ENCODE results near the gene NT5C1B. TPM values are rescaled to one million over a fixed set of nuclear protein-coding genes. Genes with fewer than 3 reads are reported as not detected.

Gene NT5C1B
- total RNA-seq, 2 experiments from 2014 or later, result not detected

DNA sequence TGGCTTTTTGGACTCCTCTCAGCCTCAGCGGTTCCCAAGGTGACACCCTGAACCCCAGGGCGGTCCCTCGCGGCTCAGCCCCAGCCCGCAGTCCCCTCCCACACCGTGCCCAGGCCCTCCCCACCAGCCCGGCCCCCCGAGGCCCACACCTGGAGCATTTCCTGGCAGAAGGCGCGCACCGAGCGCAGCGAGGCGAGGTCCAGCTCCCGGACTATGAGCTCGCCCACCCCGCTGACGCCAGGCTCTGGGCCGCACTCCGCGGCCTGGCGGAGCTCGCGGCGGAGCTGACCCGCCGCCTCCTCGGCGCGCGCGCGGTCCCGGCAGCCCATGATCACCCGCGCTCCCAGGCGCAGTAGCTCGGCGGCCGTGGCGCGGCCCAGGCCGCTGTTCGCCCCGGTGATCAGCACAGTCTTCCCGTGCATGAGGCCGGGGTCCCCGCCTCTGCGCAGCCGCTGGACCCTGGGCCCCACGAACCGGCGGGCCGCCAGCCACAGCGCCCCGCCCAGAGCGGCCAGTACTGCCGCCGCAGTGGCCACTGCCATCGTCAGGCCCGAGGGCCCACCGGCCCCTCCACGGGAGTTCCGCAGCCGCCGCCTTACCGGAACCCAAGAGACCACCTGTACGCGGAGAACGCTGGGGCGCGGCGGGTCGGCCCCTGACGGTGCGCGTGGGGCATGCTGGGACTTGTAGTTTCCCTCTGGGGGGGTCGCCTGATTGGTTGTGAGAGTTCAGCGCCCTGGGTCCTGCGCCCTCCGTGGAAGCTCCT is 29.2 kb downstream of the NT5C1B start, which contains the start of gene RDH14:
Gene RDH14 (minus strand): TSS at position 623 of the 766 bp plus-strand sequence. CDS start 81 bp downstream, at position 542.
- Mint-ChIP-seq H3K27ac (peak within 1 kb of the TSS; percentile 89), H3K36me3 (peaks cover 24% of the 10 kb centered on the region), H3K27me3 (no peaks in the 10 kb centered on the region), H3K4me1 (ENCODE audit: low read depth) (peaks cover 33% of the 10 kb centered on the region), H3K9me3 (no peaks in the 10 kb centered on the region), H3K4me3 (peak within 1 kb of the TSS; percentile 90)
- DNase-seq, result peak; percentile 94
- ChIA-PET CTCF (interaction anchor here (1.3 kb wide), 1 partner anchor 10 kb away, joined by 3 read pairs; no protein-coding TSS in a partner anchor), POLR2A (interaction anchor here (1.0 to 2.2 kb wide), 6 partner anchors 7 to 1340 kb away, joined by 3 to 9 read pairs (median 5); no protein-coding TSS in a partner anchor)
- intact Hi-C loops (cut with micrococcal nuclease), result loop anchor here (1.0 to 5.0 kb wide), 5 partner anchors 15 to 1340 kb away; partner anchors contain the start of gene SMC6

DNA sequence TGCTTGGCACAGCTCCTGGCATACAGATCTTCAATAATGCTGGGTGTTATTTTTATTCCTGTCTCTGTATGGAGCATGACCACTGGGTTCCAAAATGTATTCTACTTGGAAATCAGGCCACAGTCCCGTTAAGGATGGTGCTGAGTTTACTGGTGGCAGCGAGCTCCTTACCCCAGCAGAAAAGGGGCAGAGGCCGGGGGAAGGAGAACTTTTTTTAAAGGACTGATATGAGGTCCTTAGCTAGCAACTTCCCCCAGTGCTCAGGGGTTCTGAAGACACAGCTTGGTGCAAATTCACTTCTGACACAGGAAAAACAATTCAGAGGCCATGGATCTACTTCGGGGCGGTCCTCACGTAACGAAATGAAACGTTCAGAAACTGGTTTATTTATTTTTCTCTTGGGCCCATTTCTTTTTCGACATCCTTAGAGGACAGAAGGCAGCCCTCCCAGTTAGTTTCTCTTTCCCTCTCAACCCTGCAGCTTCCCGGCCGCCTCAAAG is 29.8 kb downstream of the NT5C1B start:
- Mint-ChIP-seq H3K9me3 (no peaks in the 10 kb centered on the region), H3K27me3 (no peaks in the 10 kb centered on the region)
- POLR2A ChIA-PET, result interaction anchor here (1.4 to 2.2 kb wide), 4 partner anchors 11 to 1341 kb away, joined by 4 to 9 read pairs (median 8); no protein-coding TSS in a partner anchor

DNA sequence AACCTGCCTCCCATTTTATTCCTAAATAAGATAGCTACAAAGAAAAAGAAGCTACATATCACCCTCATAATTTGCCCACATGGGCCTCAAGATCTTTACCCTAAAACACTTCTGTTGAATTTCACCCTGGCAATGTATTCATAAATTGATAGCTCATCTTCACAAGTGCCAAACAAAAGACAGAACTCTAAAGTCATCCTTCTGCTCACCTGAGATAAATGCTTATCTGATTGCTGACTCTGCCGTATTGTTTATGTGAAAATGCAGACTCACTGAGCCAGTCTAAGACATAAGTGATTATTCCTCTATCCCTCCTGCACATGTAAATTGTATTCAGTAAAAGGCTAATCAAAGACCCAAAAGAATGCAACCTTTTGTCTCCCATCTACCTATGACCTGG is 30.9 kb downstream of the NT5C1B start:
- Mint-ChIP-seq H3K4me1 (ENCODE audit: low read depth) (peaks cover 37% of the 10 kb centered on the region), H3K27ac (no peak overlapping the region), H3K4me3 (no peak overlapping the region), H3K9me3 (no peaks in the 10 kb centered on the region), H3K27me3 (no peaks in the 10 kb centered on the region), H3K36me3 (peaks cover 20% of the 10 kb centered on the region)
- DNase-seq, result no peak
- intact Hi-C loops (cut with micrococcal nuclease), result no loop called here
- POLR2A ChIA-PET, result no interaction called here
- CTCF ChIA-PET, result interaction anchor here (0.9 to 1.1 kb wide), 2 partner anchors 15 to 1304 kb away, joined by 3 to 4 read pairs; no protein-coding TSS in a partner anchor

More for the DNA sequence above, 29.8 kb downstream of the NT5C1B start:
- peak overlapping the region; percentile 89 for H3K27ac Mint-ChIP-seq
- intact Hi-C loops (cut with micrococcal nuclease), result loop anchor here (1.0 to 5.0 kb wide), 5 partner anchors 15 to 1341 kb away; partner anchors contain the start of gene SMC6
- CTCF ChIA-PET, result interaction anchor here (1.3 kb wide), 1 partner anchor 11 kb away, joined by 3 read pairs; no protein-coding TSS in a partner anchor
- H3K4me1 Mint-ChIP-seq (ENCODE audit: low read depth), result peaks cover 33% of the 10 kb centered on the region
- H3K36me3 Mint-ChIP-seq, result peaks cover 23% of the 10 kb centered on the region
- peak overlapping the region; percentile 90 for H3K4me3 Mint-ChIP-seq
- no peak for DNase-seq

DNA sequence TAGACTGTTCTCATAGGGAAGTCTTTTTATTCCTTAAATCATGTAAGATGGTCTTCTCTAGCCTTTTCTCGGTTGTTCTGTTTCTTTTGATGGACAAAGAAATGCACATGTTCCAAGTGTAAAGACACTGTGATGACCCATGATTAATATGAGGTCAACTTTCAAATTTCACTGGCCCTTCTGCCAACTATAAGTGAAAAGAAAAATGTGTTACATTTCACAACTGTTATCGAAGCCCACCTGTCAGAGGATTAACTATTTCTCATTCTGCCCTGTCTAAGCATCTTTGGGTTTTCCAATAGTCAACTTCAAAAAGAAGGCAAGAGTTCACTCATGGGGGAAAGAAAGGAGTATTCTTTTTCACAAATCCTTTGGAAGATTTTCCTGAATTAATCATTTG is 32.2 kb downstream of the NT5C1B start:
- H3K36me3 Mint-ChIP-seq, result peaks cover 18% of the 10 kb centered on the region
- ChIA-PET POLR2A (no interaction called here), CTCF (no interaction called here)
- H3K9me3 Mint-ChIP-seq, result no peaks in the 10 kb centered on the region
- H3K27me3 Mint-ChIP-seq, result no peaks in the 10 kb centered on the region
- intact Hi-C loops (cut with micrococcal nuclease), result no loop called here
- peaks cover 49% of the 10 kb centered on the region for H3K4me1 Mint-ChIP-seq (ENCODE audit: low read depth)
- H3K27ac Mint-ChIP-seq, result no peak overlapping the region
- no peak overlapping the region for H3K4me3 Mint-ChIP-seq
- no peak for DNase-seq

DNA sequence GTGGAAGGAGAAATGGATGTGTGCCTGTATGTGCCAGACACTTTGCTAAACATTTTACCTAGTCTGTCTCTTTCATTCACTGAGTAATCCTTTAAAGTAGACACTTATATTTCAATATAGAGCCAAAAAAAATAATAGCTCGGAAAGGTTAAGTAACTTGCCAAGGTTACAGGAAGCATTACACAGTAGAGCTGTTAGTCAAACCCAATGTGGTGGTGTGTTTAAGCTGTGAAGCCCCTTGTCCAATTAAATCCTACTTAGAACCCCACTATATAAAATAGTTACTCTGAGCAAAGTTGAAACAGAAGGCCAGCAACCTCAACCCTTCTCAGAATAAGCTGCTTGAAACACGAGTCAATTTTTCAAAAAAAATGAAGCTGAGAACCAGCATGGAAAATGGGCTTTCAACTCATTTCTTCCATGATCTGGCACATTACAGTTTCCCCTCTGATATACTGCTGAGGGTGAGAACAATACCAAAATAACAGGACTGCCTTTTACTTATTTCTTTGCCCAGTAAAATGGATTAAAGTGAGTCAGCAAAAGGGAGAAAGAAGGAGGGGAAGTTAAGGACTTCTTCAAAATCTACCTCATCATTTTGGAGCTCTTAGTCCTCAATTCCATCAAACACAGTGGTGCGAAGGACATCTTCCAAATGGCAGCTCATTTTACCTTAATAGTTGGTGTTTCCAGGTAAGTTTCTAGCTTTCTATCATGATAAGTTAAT is 36.9 kb downstream of the NT5C1B start:
- H3K27ac Mint-ChIP-seq, result peak overlapping the region; percentile 8
- no peaks in the 10 kb centered on the region for H3K9me3 Mint-ChIP-seq
- peaks cover 45% of the 10 kb centered on the region for H3K4me1 Mint-ChIP-seq (ENCODE audit: low read depth)
- intact Hi-C loops (cut with micrococcal nuclease), result no loop called here
- H3K4me3 Mint-ChIP-seq, result no peak overlapping the region
- CTCF ChIA-PET, result interaction anchor here (2.0 kb wide), 1 partner anchor 32 kb away, joined by 12 read pairs; no protein-coding TSS in a partner anchor
- H3K27me3 Mint-ChIP-seq, result no peaks in the 10 kb centered on the region
- peaks cover 18% of the 10 kb centered on the region for H3K36me3 Mint-ChIP-seq
- POLR2A ChIA-PET, result interaction anchor here (0.6 kb wide), 2 partner anchors 8 to 514 kb away, joined by 3 read pairs; partner anchors contain the start of gene RDH14
- DNase-seq, result no peak

DNA sequence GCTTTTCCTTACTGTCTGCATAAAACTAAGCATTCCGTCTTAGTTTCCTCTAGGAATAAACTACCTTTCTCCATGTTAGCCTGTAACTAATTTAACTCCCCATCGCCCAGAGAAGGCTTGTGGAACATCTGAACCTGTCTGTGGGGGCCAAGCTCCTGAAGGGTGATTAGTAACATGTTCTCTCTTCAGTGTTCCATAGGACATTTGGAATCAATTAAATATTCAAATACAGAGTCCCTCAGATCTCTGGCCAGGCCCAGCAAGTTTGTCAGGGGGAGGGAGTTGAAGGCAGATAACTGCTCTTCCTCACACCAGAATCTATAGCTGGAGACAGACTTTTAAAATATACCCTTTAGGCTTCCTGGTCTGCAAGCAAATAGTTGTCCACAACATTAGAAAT is 37.7 kb downstream of the NT5C1B start:
- H3K9me3 Mint-ChIP-seq, result no peaks in the 10 kb centered on the region
- peaks cover 45% of the 10 kb centered on the region for H3K4me1 Mint-ChIP-seq (ENCODE audit: low read depth)
- no peaks in the 10 kb centered on the region for H3K27me3 Mint-ChIP-seq
- H3K27ac Mint-ChIP-seq, result no peak overlapping the region
- ChIA-PET CTCF (interaction anchor here (0.6 to 2.0 kb wide), 2 partner anchors 28 to 31 kb away, joined by 3 to 12 read pairs; no protein-coding TSS in a partner anchor), POLR2A (no interaction called here)
- H3K36me3 Mint-ChIP-seq, result peaks cover 17% of the 10 kb centered on the region
- no peak overlapping the region for H3K4me3 Mint-ChIP-seq
- intact Hi-C loops (cut with micrococcal nuclease), result no loop called here
- no peak for DNase-seq

DNA sequence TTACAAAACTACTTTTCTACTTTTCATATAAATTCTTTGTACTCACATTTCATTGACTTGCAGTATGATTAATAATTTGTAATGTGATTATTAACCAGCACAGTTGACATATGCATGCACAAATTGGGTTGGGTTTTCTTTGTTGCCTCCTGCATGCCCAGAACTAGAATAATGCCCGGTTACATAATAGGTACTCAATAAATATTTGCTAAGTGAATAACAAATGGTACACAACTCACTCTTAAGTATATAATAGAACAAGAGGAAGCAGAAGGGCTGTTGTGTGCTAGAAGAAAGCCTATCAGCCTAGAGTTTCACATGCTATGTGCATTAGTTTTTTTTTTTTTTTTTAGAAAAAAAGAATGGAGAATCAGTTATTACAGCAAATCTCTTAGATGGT is 38.2 kb downstream of the NT5C1B start:
- H3K27me3 Mint-ChIP-seq, result no peaks in the 10 kb centered on the region
- H3K4me3 Mint-ChIP-seq, result no peak overlapping the region
- ChIA-PET CTCF (interaction anchor here (0.6 kb wide), 1 partner anchor 27 kb away, joined by 3 read pairs; no protein-coding TSS in a partner anchor), POLR2A (no interaction called here)
- no peak for DNase-seq
- intact Hi-C loops (cut with micrococcal nuclease), result no loop called here
- no peak overlapping the region for H3K27ac Mint-ChIP-seq
- peaks cover 17% of the 10 kb centered on the region for H3K36me3 Mint-ChIP-seq
- no peaks in the 10 kb centered on the region for H3K9me3 Mint-ChIP-seq
- peaks cover 46% of the 10 kb centered on the region for H3K4me1 Mint-ChIP-seq (ENCODE audit: low read depth)

DNA sequence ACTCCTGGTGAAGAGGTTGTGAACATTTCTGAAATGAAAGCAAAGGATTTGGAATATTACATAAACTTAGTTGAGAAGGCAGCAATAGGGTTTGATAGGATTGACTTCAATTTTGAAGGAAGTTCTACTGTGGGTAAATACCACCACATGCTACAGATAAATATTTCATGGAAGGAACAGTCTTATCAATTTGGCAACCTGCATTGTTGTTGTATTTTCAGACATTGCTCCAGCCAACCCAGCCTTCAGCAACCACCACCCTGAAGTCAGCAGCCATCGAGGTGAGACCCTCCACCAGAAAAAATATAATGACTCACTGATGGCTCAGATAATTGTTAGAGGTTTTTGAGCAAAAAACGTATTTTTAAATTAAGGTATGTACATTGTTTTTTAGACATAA is 38.9 kb downstream of the NT5C1B start:
- Mint-ChIP-seq H3K9me3 (no peaks in the 10 kb centered on the region), H3K4me3 (no peak overlapping the region), H3K27me3 (no peaks in the 10 kb centered on the region), H3K27ac (no peak overlapping the region), H3K4me1 (ENCODE audit: low read depth) (peaks cover 53% of the 10 kb centered on the region), H3K36me3 (peaks cover 13% of the 10 kb centered on the region)
- intact Hi-C loops (cut with micrococcal nuclease), result no loop called here
- DNase-seq, result no peak
- ChIA-PET POLR2A (no interaction called here), CTCF (no interaction called here)

DNA sequence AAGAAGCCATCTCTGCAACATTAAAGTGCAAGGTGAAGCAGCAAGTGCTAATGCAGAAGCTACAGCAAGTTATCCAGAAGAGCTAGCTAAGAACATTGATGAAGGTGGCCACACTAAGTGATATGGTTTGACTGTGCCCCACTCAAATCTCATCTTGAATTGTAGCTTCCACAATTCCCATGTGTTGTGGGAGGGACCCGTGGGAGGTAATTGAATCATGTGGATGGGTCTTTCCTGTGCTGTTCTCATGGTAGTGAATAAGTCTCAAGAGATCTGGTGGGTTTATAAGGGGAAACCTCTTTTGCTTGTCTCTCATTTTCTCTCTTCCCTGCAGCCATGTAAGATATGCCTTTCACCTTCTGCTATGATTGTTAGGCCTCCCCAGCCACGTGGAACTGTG is 40.3 kb downstream of the NT5C1B start:
- H3K27me3 Mint-ChIP-seq, result no peaks in the 10 kb centered on the region
- peaks cover 3% of the 10 kb centered on the region for H3K36me3 Mint-ChIP-seq
- H3K4me1 Mint-ChIP-seq (ENCODE audit: low read depth), result peaks cover 56% of the 10 kb centered on the region
- no peak for DNase-seq
- H3K9me3 Mint-ChIP-seq, result no peaks in the 10 kb centered on the region
- intact Hi-C loops (cut with micrococcal nuclease), result no loop called here
- ChIA-PET CTCF (no interaction called here), POLR2A (interaction anchor here (2.0 kb wide), 1 partner anchor 11 kb away, joined by 6 read pairs; the partner anchor contains the start of gene RDH14)
- no peak overlapping the region for H3K27ac Mint-ChIP-seq
- no peak overlapping the region for H3K4me3 Mint-ChIP-seq

DNA sequence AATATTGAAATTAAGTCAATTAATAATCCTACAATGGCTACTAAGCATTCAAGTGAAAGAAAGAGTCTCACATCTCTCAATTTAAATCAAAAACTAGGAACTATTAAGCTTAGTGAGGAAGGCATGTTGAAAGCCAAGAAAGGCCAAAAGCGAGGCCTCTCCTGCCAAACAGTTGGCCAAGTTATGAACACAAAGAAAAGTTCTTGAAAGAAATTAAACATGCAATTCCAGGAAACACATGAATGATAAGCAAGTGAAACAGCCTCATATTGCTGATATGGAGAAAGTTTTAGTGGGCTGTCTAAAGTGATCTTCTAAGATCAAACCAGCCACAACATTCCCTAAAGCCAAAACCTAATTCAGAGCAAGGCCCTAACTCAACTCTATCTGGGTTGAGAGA is 40.7 kb downstream of the NT5C1B start:
- Mint-ChIP-seq H3K36me3 (peaks cover 1% of the 10 kb centered on the region), H3K4me3 (no peak overlapping the region), H3K27ac (no peak overlapping the region), H3K4me1 (ENCODE audit: low read depth) (peaks cover 54% of the 10 kb centered on the region), H3K27me3 (no peaks in the 10 kb centered on the region), H3K9me3 (no peaks in the 10 kb centered on the region)
- CTCF ChIA-PET, result no interaction called here
- POLR2A ChIA-PET, result interaction anchor here (2.0 kb wide), 1 partner anchor 12 kb away, joined by 6 read pairs; the partner anchor contains the start of gene RDH14
- DNase-seq, result no peak
- intact Hi-C loops (cut with micrococcal nuclease), result no loop called here

DNA sequence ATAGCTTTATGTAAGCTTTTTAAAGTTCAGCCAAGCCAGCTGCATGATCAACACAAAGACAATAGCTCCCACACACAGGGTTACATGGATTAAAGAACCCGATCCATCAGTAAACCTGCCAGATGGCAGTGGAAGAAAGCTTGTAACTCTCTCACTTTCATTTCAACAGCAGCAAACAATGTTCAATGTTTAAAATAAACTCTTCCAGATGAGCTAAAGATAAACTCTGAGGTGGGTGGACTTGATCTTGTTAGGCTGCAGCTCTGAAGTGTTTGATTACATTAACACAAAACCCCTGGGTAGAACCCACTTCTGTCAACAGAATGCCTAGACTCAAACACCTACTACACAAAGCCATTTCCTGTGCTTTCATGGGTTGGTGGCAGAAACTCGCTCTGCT is 42.8 kb downstream of the NT5C1B start:
- intact Hi-C loops (cut with micrococcal nuclease), result no loop called here
- Mint-ChIP-seq H3K27me3 (no peaks in the 10 kb centered on the region), H3K27ac (no peak overlapping the region), H3K4me1 (ENCODE audit: low read depth) (peaks cover 36% of the 10 kb centered on the region), H3K4me3 (no peak overlapping the region), H3K36me3 (no peaks in the 10 kb centered on the region), H3K9me3 (no peaks in the 10 kb centered on the region)
- ChIA-PET CTCF (interaction anchor here (1.6 kb wide), 1 partner anchor 26 kb away, joined by 7 read pairs; no protein-coding TSS in a partner anchor), POLR2A (no interaction called here)
- no peak for DNase-seq
